GM12878 (cell line): ENCODE data around the gene CCS. TPM values are rescaled to one million over a fixed set of nuclear protein-coding genes. Genes with fewer than 3 reads are reported as not detected.

Source experiments
- ATAC-seq: fragments of 200-7000 bp; cut with Tn5 transposase; 3 replicates; pipeline ENCODE4 v1.9.1; 2020; ENCODE audit warnings: mild to moderate bottlenecking, moderate library complexity
- BruUV-seq: library from RNA; stranded (reverse); fragments of 400-500 nt; replicated peaks from 2 replicates; lab custom pipeline; 2021; lab: Mats Ljungman, UMichigan
- CTCF ChIA-PET: fragments of 300-600 bp; sonication (Branson Sonifier 250); formaldehyde crosslinking; extraction: SDS; loops from one replicate; lab custom pipeline; 2021; ENCODE audit warnings: inconsistent platforms; lab: Yijun Ruan, JAX
- POLR2A ChIA-PET: fragments of 350-600 bp; formaldehyde crosslinking; extraction: SDS; loops from one replicate; lab custom pipeline; 2021; ENCODE audit warnings: inconsistent platforms; lab: Charles Lee
- RAD21 ChIA-PET: fragments of 300-600 bp; sonication (Branson Sonifier 250); formaldehyde crosslinking; loops from one replicate; lab custom pipeline; 2023; ENCODE audit warnings: antibody characterized with exemption; ENCODE audit not compliant: unreplicated experiment; lab: Charles Lee
- SMC1A ChIA-PET: fragments of 300-600 bp; sonication (Branson Sonifier 250); formaldehyde crosslinking; loops from one replicate; lab custom pipeline; 2023; ENCODE audit not compliant: unreplicated experiment, uncharacterized antibody; lab: Charles Lee
- DNase-seq: peaks from one replicate; pipeline ENCODE4 v3.0.0-alpha.2; 2011; ENCODE audit warnings: low read depth, low spot score
- FAIRE-seq: peaks from 3 replicates; lab custom pipeline; 2011; peaks lifted over from hg19 to GRCh38; lab: Jason Lieb, UNC
- H2AFZ ChIP-seq: 2 replicates; pipeline ENCODE4 v1.6.0; 2011; ENCODE audit warnings: low read depth, low read length, control low read depth; ENCODE audit not compliant: control insufficient read depth
- H3K27ac ChIP-seq: 2 replicates; pipeline ENCODE4 v1.5.1; 2011; ENCODE audit warnings: control low read depth; ENCODE audit not compliant: control insufficient read depth, insufficient read depth
- H3K27me3 ChIP-seq, 2 experiments: replicated peaks in 1 of 2; 2 replicates each; pipeline versions ENCODE4 v1.6.0 to v1.6.1; 2011; ENCODE audit warnings: low read length in 1 of 2; ENCODE audit not compliant: control insufficient read depth in 2 of 2, insufficient read depth in 2 of 2
- H3K36me3 ChIP-seq, 2 experiments: 2 replicates each; pipeline ENCODE4 v1.5.1; 2011; ENCODE audit warnings: low read length in 1 of 2; ENCODE audit not compliant: control insufficient read depth in 2 of 2, insufficient read depth in 2 of 2
- H3K4me1 ChIP-seq: 2 replicates; pipeline ENCODE4 v1.6.1; 2011; ENCODE audit warnings: mild to moderate bottlenecking, low read length, moderate library complexity, mixed read lengths; ENCODE audit not compliant: control insufficient read depth, insufficient read depth
- H3K4me2 ChIP-seq: 2 replicates; pipeline ENCODE4 v1.6.0; 2011; ENCODE audit warnings: control low read depth; ENCODE audit not compliant: control insufficient read depth, insufficient read depth
- H3K4me3 ChIP-seq: fragments of 200-600 bp; sonication (generic); 2 replicates; pipeline ENCODE4 v1.5.1; 2016
- H3K79me2 ChIP-seq: 2 replicates; pipeline ENCODE4 v1.6.0; 2011; ENCODE audit warnings: low read length; ENCODE audit not compliant: control insufficient read depth, insufficient read depth
- H3K9ac ChIP-seq: 2 replicates; pipeline ENCODE4 v1.8.0; 2011; ENCODE audit warnings: low read length, control low read depth, mixed read lengths; ENCODE audit not compliant: control insufficient read depth, insufficient read depth
- H3K9me3 ChIP-seq: replicated peaks from 3 replicates; pipeline ENCODE4 v1.5.1; 2011; ENCODE audit warnings: mild to moderate bottlenecking, low read length; ENCODE audit not compliant: control insufficient read depth, insufficient read depth
- H4K20me1 ChIP-seq: 2 replicates; pipeline ENCODE4 v1.6.0; 2011; ENCODE audit not compliant: control insufficient read depth, insufficient read depth
- BCL3 ChIP-seq: IDR thresholded peaks from 2 replicates; pipeline ENCODE4 v1.6.1; 2011; ENCODE audit warnings: borderline replicate concordance, low read depth, mild to moderate bottlenecking, moderate library complexity, low read length; ENCODE audit not compliant: insufficient read depth, poor library complexity, severe bottlenecking
- DPF2 ChIP-seq: fragments of 450-650 bp; IDR thresholded peaks from 2 replicates; pipeline ENCODE4 v1.6.1; 2017; ENCODE audit warnings: mild to moderate bottlenecking
- ELK1 ChIP-seq: IDR thresholded peaks from 2 replicates; pipeline ENCODE4 v1.6.1; 2012; ENCODE audit warnings: low read depth, low read length, improper control_type of control experiment
- ETV6 ChIP-seq, 2 experiments: fragments of 450-650 bp in 1 of 2; IDR thresholded peaks in 1 of 2; conservative IDR thresholded peaks in 1 of 2; 2 replicates each; pipeline ENCODE4 v1.6.1; 2014; ENCODE audit warnings: antibody characterized with exemption in 1 of 2, borderline replicate concordance in 1 of 2, low read depth in 1 of 2, mild to moderate bottlenecking in 1 of 2, moderate library complexity in 1 of 2
- HDAC6 ChIP-seq: fragments of 200-600 bp; sonication (generic); IDR thresholded peaks from one replicate; pipeline ENCODE4 v1.8.0; 2017; ENCODE audit warnings: antibody characterized with exemption; ENCODE audit not compliant: unreplicated experiment
- HDGF ChIP-seq: fragments of 450-650 bp; IDR thresholded peaks from 2 replicates; pipeline ENCODE4 v1.6.1; 2016; ENCODE audit warnings: antibody characterized with exemption
- JUNB ChIP-seq: IDR thresholded peaks from 2 replicates; pipeline ENCODE4 v1.6.1; 2016; ENCODE audit warnings: antibody characterized with exemption, mild to moderate bottlenecking
- NBN ChIP-seq: fragments of 450-650 bp; IDR thresholded peaks from 2 replicates; pipeline ENCODE4 v1.6.1; 2016
- POLR2AphosphoS5 ChIP-seq: IDR thresholded peaks from 2 replicates; pipeline ENCODE4 v1.6.1; 2011; ENCODE audit warnings: mild to moderate bottlenecking, low read length, inconsistent platforms
- RELA ChIP-seq: fragments of 450-650 bp; IDR thresholded peaks from 2 replicates; pipeline ENCODE4 v1.8.0; 2014; ENCODE audit warnings: borderline replicate concordance; ENCODE audit not compliant: partially characterized antibody
- REST ChIP-seq: IDR thresholded peaks from 2 replicates; pipeline ENCODE4 v1.6.1; 2012; ENCODE audit warnings: mild to moderate bottlenecking, low read depth, low read length
- SPI1 ChIP-seq: IDR thresholded peaks from 2 replicates; pipeline ENCODE4 v1.6.1; 2011; ENCODE audit warnings: low read depth, mild to moderate bottlenecking, low read length, moderate library complexity, borderline replicate concordance; ENCODE audit not compliant: insufficient read depth
- TARDBP ChIP-seq: IDR thresholded peaks from 2 replicates; pipeline ENCODE4 v1.6.1; 2016; ENCODE audit warnings: borderline replicate concordance
- USF2 ChIP-seq: IDR thresholded peaks from 2 replicates; pipeline ENCODE4 v1.6.1; 2011; ENCODE audit warnings: low read depth, low read length, improper control_type of control experiment, borderline replicate concordance
- YBX1 ChIP-seq: fragments of 450-650 bp; IDR thresholded peaks from 2 replicates; pipeline ENCODE4 v1.6.1; 2016; ENCODE audit warnings: antibody characterized with exemption
- WGBS: methylation state at CpG from one replicate; pipeline ENCODE4 v1.1.6; 2016; ENCODE audit warnings: low lambda C conversion rate; ENCODE audit not compliant: insufficient replicate concordance, insufficient coverage; ENCODE audit errors: missing lambda C conversion rate; 5-methylcytosine and 5-hydroxymethylcytosine counted together
- in situ Hi-C: fragments of 300-500 bp; cut with MboI; formaldehyde crosslinking; loops from 9 replicates; pipeline ENCODE4 v1.14.3; 2018; ENCODE audit warnings: mixed read lengths
- intact Hi-C: fragments of 100-400 bp; cut with micrococcal nuclease; formaldehyde crosslinking; loops from one replicate; pipeline ENCODE4 v1.14.2; 2022; ENCODE audit not compliant: unreplicated experiment
- polyA plus RNA-seq, 11 experiments: library from polyadenylated mRNA; depleted of rRNA in 4 of 11; unstranded in 6 of 11; stranded (reverse) in 5 of 11; fragments of >200 nt; fragmentation: Nextera tagmentation in 4 of 11; fragmentation: Illumina TruSeq in 1 of 11; extraction: Ambion mirVana in 4 of 11; extraction: Trizol in 1 of 11; gene quantifications; 1 replicate in 1 of 11; 2 replicates in 10 of 11; pipeline versions ENCODE4 v1.2.1 to v1.2.3, GENCODE V29; 2011 to 2016; ENCODE audit warnings: inconsistent platforms in 2 of 11, missing spikeins in 2 of 11, low read depth in 1 of 11
- total RNA-seq, 4 experiments: library from RNA; depleted of rRNA in 3 of 4; stranded (reverse); fragments of >200 nt in 3 of 4; fragmentation: Illumina TruSeq in 1 of 4; extraction: Trizol in 1 of 4; gene quantifications; 2 replicates each; pipeline versions ENCODE4 v1.2.1 to v1.2.3, GENCODE V29; 2013 to 2021

CCS gene
- total and polyA plus RNA-seq, 10 of the 15 experiments (the other 5 are each of a cell fraction or from before 2014, with no cell fraction given): 1.5 to 44.2 (median 30.6) TPM

- H3K4me3 ChIP-seq: no peak overlapping the region
- ChIA-PET CTCF (interaction anchor here (1.1 kb wide), 1 partner anchor 10 kb away, joined by 3 read pairs; no protein-coding TSS in a partner anchor), RAD21 (no interaction called here), SMC1A (interaction anchor here (1.3 kb wide), 1 partner anchor 15 kb away, joined by 3 read pairs; the partner anchor contains the start of gene ZDHHC24), POLR2A (no interaction called here)
- H3K27me3 ChIP-seq: no peaks in the 10 kb centered on the region
- 65% methylated on average over 27 of the region's 27 CpGs for WGBS
- no peak overlapping the region for H3K27ac ChIP-seq
- intact Hi-C loops (no loop called here), in situ Hi-C loops (no loop called here)
- no peaks in the 10 kb centered on the region for H4K20me1 ChIP-seq
- H3K9me3 ChIP-seq: no peaks in the 10 kb centered on the region
- no peaks in the 10 kb centered on the region for H3K36me3 ChIP-seq
- no peak overlapping the region for H3K4me2 ChIP-seq
- ATAC-seq (no peak), FAIRE-seq (no peak), DNase-seq (no peak)
- no TSS peak for BruUV-seq
- no peak overlapping the region for H2AFZ ChIP-seq
- H3K9ac ChIP-seq: no peak overlapping the region
- H3K79me2 ChIP-seq: no peaks in the 10 kb centered on the region
- no peaks in the 10 kb centered on the region for H3K4me1 ChIP-seq
- TF ChIP-seq HDAC6 (no peak), USF2 (no peak), JUNB (no peak), HDGF (no peak), RELA (no peak), NBN (no peak), ETV6 (conservative IDR thresholded peaks at IDR 0.05 in 1 of 2, IDR thresholded peaks at IDR 0.05 in 1 of 2; ENCODE audit: borderline replicate concordance in 1 of 2, low read depth in 1 of 2) (no peak), YBX1 (no peak), TARDBP (no peak), POLR2AphosphoS5 (no peak), DPF2 (no peak), SPI1 (no peak), ELK1 (no peak), BCL3 (no peak), REST (no peak)
Measured at GRCh38 chr11:66559866-66560676, 32.9 kb upstream of the CCS start.
